Measurements from ENCODE around the gene PGGHG.
"Not testable (repeated sequence)": the region's sequence is repeated elsewhere in the genome, so short reads cannot be mapped to it uniquely, and the experiment has no call there.

Gene PGGHG

GRCh38 chr11:288478-289397 lies at the start of gene PGGHG:
TSS of gene PGGHG (plus strand) at chr11:289126. CDS start at chr11:289817, 691 bp downstream.
- no peak for DNase-seq (ENCODE audit: low read depth in 2 of 2)

- DNase-seq (ENCODE audit: low read depth in 2 of 2), result no peak
These were observed 48.6 kb upstream of the PGGHG start for GRCh38 chr11:240315-240714.

- DNase-seq (ENCODE audit: low read depth in 2 of 2), result no peak
These were observed 47.3 kb upstream of the PGGHG start for GRCh38 chr11:241634-242033.

- no peak for DNase-seq (ENCODE audit: low read depth in 2 of 2)
These were observed 44.5 kb upstream of the PGGHG start for GRCh38 chr11:244376-244775.

GRCh38 chr11:249062-249461 lies 39.9 kb upstream of the PGGHG start:
- DNase-seq (ENCODE audit: low read depth in 2 of 2), result no peak

- no peak for DNase-seq (ENCODE audit: low read depth in 2 of 2)
These were observed 38.7 kb upstream of the PGGHG start for GRCh38 chr11:250274-250673.

GRCh38 chr11:250740-251299 lies 38.1 kb upstream of the PGGHG start:
- DNase-seq (ENCODE audit: low read depth in 2 of 2), result peak; percentile 66 to 74

- no peak for DNase-seq (ENCODE audit: low read depth in 2 of 2)
These were observed 37.4 kb upstream of the PGGHG start for GRCh38 chr11:251550-251949.

- no peak for DNase-seq (ENCODE audit: low read depth in 2 of 2)
These were observed 36.3 kb upstream of the PGGHG start for GRCh38 chr11:252666-253065.

- DNase-seq (ENCODE audit: low read depth in 2 of 2), result no peak
These were observed 35.6 kb upstream of the PGGHG start for GRCh38 chr11:253160-253885.

GRCh38 chr11:253886-254270 lies 35.0 kb upstream of the PGGHG start:
- DNase-seq (ENCODE audit: low read depth in 2 of 2), result no peak

- no peak for DNase-seq (ENCODE audit: low read depth in 2 of 2)
These were observed 33.8 kb upstream of the PGGHG start for GRCh38 chr11:255176-255575.

GRCh38 chr11:255816-256215 lies 33.1 kb upstream of the PGGHG start:
- DNase-seq (ENCODE audit: low read depth in 2 of 2), result no peak

- DNase-seq (ENCODE audit: low read depth in 2 of 2), result no peak
These were observed 31.8 kb upstream of the PGGHG start for GRCh38 chr11:256952-257737.

GRCh38 chr11:257766-258493 lies 31.0 kb upstream of the PGGHG start:
- no peak for DNase-seq (ENCODE audit: low read depth in 2 of 2)

- no peak for DNase-seq (ENCODE audit: low read depth in 2 of 2)
These were observed 29.5 kb upstream of the PGGHG start for GRCh38 chr11:259413-259812.

- no peak for DNase-seq (ENCODE audit: low read depth in 2 of 2)
These were observed 27.3 kb upstream of the PGGHG start for GRCh38 chr11:261624-262023.

GRCh38 chr11:266676-267439 lies 22.1 kb upstream of the PGGHG start:
- DNase-seq (ENCODE audit: low read depth in 2 of 2), result no peak

- DNase-seq (ENCODE audit: low read depth in 2 of 2), result no peak
These were observed 21.4 kb upstream of the PGGHG start for GRCh38 chr11:267491-267994.

- DNase-seq (ENCODE audit: low read depth in 2 of 2), result not testable (repeated sequence)
These were observed 20.2 kb upstream of the PGGHG start for GRCh38 chr11:268716-269145.

All from stimulated activated CD8-positive, alpha-beta memory T cell treated with anti-CD3 and anti-CD28 coated beads, Interleukin-7, amount 100 ng/mL, for 1 hour (primary cell).